SKM-1 treated with dmso at 0.1 percent for 144 hours (cell line): ENCODE results near the gene PTPRN2.

Experiments used
- DNase-seq: peaks from one replicate; lab custom pipeline; 2025; ENCODE audit not compliant: unreplicated experiment; lab: John Stamatoyannopoulos, UW

Gene PTPRN2

GRCh38 chr7:158013085-158013668 is 574.4 kb downstream of the PTPRN2 start:
- no peak for DNase-seq

GRCh38 chr7:158011941-158012340 is 575.7 kb downstream of the PTPRN2 start:
- no peak for DNase-seq

GRCh38 chr7:158010961-158011693 is 576.5 kb downstream of the PTPRN2 start:
- DNase-seq = no peak

- no peak for DNase-seq
Observed at GRCh38 chr7:158009886-158010285, 577.7 kb downstream of the PTPRN2 start.

- DNase-seq = no peak
Observed at GRCh38 chr7:158008267-158008666, 579.4 kb downstream of the PTPRN2 start.

GRCh38 chr7:158007697-158008257 is 579.8 kb downstream of the PTPRN2 start:
- DNase-seq = no peak

GRCh38 chr7:158006841-158007696 is 580.6 kb downstream of the PTPRN2 start:
- no peak for DNase-seq

GRCh38 chr7:158005531-158005930 is 582.1 kb downstream of the PTPRN2 start:
- DNase-seq = no peak

- no peak for DNase-seq
Observed at GRCh38 chr7:158004123-158004490, 583.5 kb downstream of the PTPRN2 start.

GRCh38 chr7:158003441-158004122 is 584.0 kb downstream of the PTPRN2 start:
- no peak for DNase-seq

- DNase-seq = no peak
Observed at GRCh38 chr7:158002486-158003080, 585.0 kb downstream of the PTPRN2 start.

GRCh38 chr7:158001621-158002320 is 585.9 kb downstream of the PTPRN2 start:
- no peak for DNase-seq

- no peak for DNase-seq
Observed at GRCh38 chr7:158001003-158001402, 586.6 kb downstream of the PTPRN2 start.

- no peak for DNase-seq
Observed at GRCh38 chr7:158000160-158000559, 587.5 kb downstream of the PTPRN2 start.

GRCh38 chr7:157998884-157999552 is 588.6 kb downstream of the PTPRN2 start:
- no peak for DNase-seq

- DNase-seq = no peak
Observed at GRCh38 chr7:157997471-157997870, 590.2 kb downstream of the PTPRN2 start.

GRCh38 chr7:157997080-157997440 is 590.6 kb downstream of the PTPRN2 start:
- no peak for DNase-seq

- no peak for DNase-seq
Observed at GRCh38 chr7:157996359-157997079, 591.1 kb downstream of the PTPRN2 start.

GRCh38 chr7:157995815-157996214 is 591.8 kb downstream of the PTPRN2 start:
- no peak for DNase-seq
